Measurements from ENCODE around the gene TRIM73.
"Not testable (repeated sequence)": the region's sequence is repeated elsewhere in the genome, so short reads cannot be mapped to it uniquely, and the experiment has no call there.

Gene TRIM73

GRCh38 chr7:75415829-75416373 is 20.5 kb downstream of the TRIM73 start:
- not testable (repeated sequence) for DNase-seq

GRCh38 chr7:75416787-75417186 is 21.4 kb downstream of the TRIM73 start:
- DNase-seq: not testable (repeated sequence)

- not testable (repeated sequence) for DNase-seq
Observed at GRCh38 chr7:75418292-75418858, 22.9 kb downstream of the TRIM73 start.

- not testable (repeated sequence) for DNase-seq
Observed at GRCh38 chr7:75419210-75419609, 23.8 kb downstream of the TRIM73 start.

- DNase-seq: not testable (repeated sequence)
Observed at GRCh38 chr7:75419693-75420092, 24.3 kb downstream of the TRIM73 start.

- not testable (repeated sequence) for DNase-seq
Observed at GRCh38 chr7:75420152-75420551, 24.7 kb downstream of the TRIM73 start.

GRCh38 chr7:75421798-75422710 is 26.6 kb downstream of the TRIM73 start:
- not testable (repeated sequence) for DNase-seq

- not testable (repeated sequence) for DNase-seq
Observed at GRCh38 chr7:75423481-75423880, 28.1 kb downstream of the TRIM73 start.

- DNase-seq: not testable (repeated sequence)
Observed at GRCh38 chr7:75439000-75439399, 43.6 kb downstream of the TRIM73 start.

- DNase-seq: not testable (repeated sequence)
Observed at GRCh38 chr7:75442101-75442464, 46.7 kb downstream of the TRIM73 start.

GRCh38 chr7:75442465-75443111 is 47.2 kb downstream of the TRIM73 start:
- not testable (repeated sequence) for DNase-seq

GRCh38 chr7:75449946-75450345 is 54.5 kb downstream of the TRIM73 start:
- not testable (repeated sequence) for DNase-seq

- not testable (repeated sequence) for DNase-seq
Observed at GRCh38 chr7:75452494-75452955, 57.1 kb downstream of the TRIM73 start.

Measured in inflammatory macrophage treated with lipopolysaccharide for 4 hours (primary cell).